HEK293T (cell line): ENCODE measurements around the gene TNFRSF25.

Experiments used
- ARNT ChIP-seq: fragments of 450-650 bp; IDR thresholded peaks from 2 replicates; pipeline ENCODE4 v1.6.1; 2017; ENCODE audit warnings: mild to moderate bottlenecking
- ELF4 ChIP-seq: fragments of 450-650 bp; IDR thresholded peaks from 2 replicates; pipeline ENCODE4 v1.6.1; 2017; ENCODE audit warnings: antibody characterized with exemption
- L3MBTL2 ChIP-seq: fragments of 450-650 bp; conservative IDR thresholded peaks from 2 replicates; pipeline ENCODE4 v1.6.1; 2016; ENCODE audit warnings: mild to moderate bottlenecking
- LEF1 ChIP-seq: fragments of 450-650 bp; IDR thresholded peaks from 2 replicates; pipeline ENCODE4 v1.6.1; 2017; ENCODE audit warnings: mild to moderate bottlenecking, borderline replicate concordance
- SP1 ChIP-seq: fragments of 450-650 bp; IDR thresholded peaks from 2 replicates; pipeline ENCODE4 v1.6.1; 2017
- SUZ12 ChIP-seq: fragments of 450-650 bp; IDR thresholded peaks from 2 replicates; pipeline ENCODE4 v1.6.1; 2016; ENCODE audit warnings: mild to moderate bottlenecking

- no peak for TF ChIP-seq L3MBTL2
- TF ChIP-seq SUZ12: no peak
- TF ChIP-seq SP1: no peak
- TF ChIP-seq LEF1: no peak
- no peak for TF ChIP-seq ELF4
- no peak for TF ChIP-seq ARNT
Observed at GRCh38 chr1:6466023-6466422, at the start of gene TNFRSF25.
